HepG2 (cell line): Measurements from ENCODE around the gene HECTD2.

Source experiments
- FOXM1 ChIP-seq: sonication (generic); formaldehyde crosslinking; IDR thresholded peaks from 2 replicates; pipeline ENCODE4 v1.5.0; 2020; ENCODE audit warnings: missing genetic modification reagents
- HMG20A ChIP-seq: IDR thresholded peaks from 2 replicates; pipeline ENCODE4 v1.6.1; 2016; ENCODE audit warnings: borderline replicate concordance
- MYPOP ChIP-seq: sonication (generic); formaldehyde crosslinking; IDR thresholded peaks from 2 replicates; pipeline ENCODE4 v1.8.1; 2023; ENCODE audit warnings: mild to moderate bottlenecking, moderate library complexity, missing genetic modification reagents
- ZFAT ChIP-seq: sonication (generic); formaldehyde crosslinking; conservative IDR thresholded peaks from 2 replicates; pipeline ENCODE4 v1.8.1; 2023; ENCODE audit warnings: missing genetic modification reagents, inconsistent platforms
- ZNF333 ChIP-seq: sonication (generic); formaldehyde crosslinking; IDR thresholded peaks from 2 replicates; pipeline ENCODE4 v1.4.0; 2020; ENCODE audit warnings: mild to moderate bottlenecking, missing genetic modification reagents, borderline replicate concordance

GRCh38 chr10:91477236-91477635, 67.1 kb downstream of the HECTD2 start:
- TF ChIP-seq ZFAT (CRISPR knock-in tag), result no peak
- no peak for TF ChIP-seq MYPOP (CRISPR knock-in tag)
- no peak for TF ChIP-seq ZNF333 (CRISPR knock-in tag)
- no peak for TF ChIP-seq HMG20A (CRISPR knock-in tag)
- TF ChIP-seq FOXM1 (CRISPR knock-in tag), result no peak
